GM12801 (cell line): Measurements from ENCODE around the gene GPR89B.

Source experiments
- CTCF ChIP-seq: IDR thresholded peaks from one replicate; pipeline ENCODE4 v1.5.1; 2011; ENCODE audit warnings: control low read depth; ENCODE audit not compliant: insufficient read length; ENCODE audit errors: extremely low read depth

The GPR89B gene

GRCh38 chr1:147895123-147895522 is 33.1 kb upstream of the GPR89B start:
- no peak for TF ChIP-seq CTCF

GRCh38 chr1:147897029-147897752 is 31.0 kb upstream of the GPR89B start:
- TF ChIP-seq CTCF = no peak

- no peak for TF ChIP-seq CTCF
Measured at GRCh38 chr1:147897789-147898188, 30.4 kb upstream of the GPR89B start.

- no peak for TF ChIP-seq CTCF
Measured at GRCh38 chr1:147902253-147902845, 25.9 kb upstream of the GPR89B start, which contains the start of gene GJA8. Gene GJA8 (plus strand): TSS chr1:147902795. CDS start chr1:147907956, 5,161 bp downstream.

GRCh38 chr1:147904726-147905125 is 23.5 kb upstream of the GPR89B start:
- TF ChIP-seq CTCF = no peak

- TF ChIP-seq CTCF = no peak
Measured at GRCh38 chr1:147907786-147908509, 20.3 kb upstream of the GPR89B start.

- no peak for TF ChIP-seq CTCF
Measured at GRCh38 chr1:147912553-147912952, 15.7 kb upstream of the GPR89B start.
